OCI-LY3 (cell line): ENCODE results near the gene ADPGK.

Experiments
- H2AFZ ChIP-seq: fragments of 200-600, 300-600 bp; shearing (Covaris generic); 2 replicates; pipeline ENCODE4 v1.6.0; 2014; ENCODE audit warnings: antibody characterized with exemption, low read depth, low read length
- H3K27ac ChIP-seq: fragments of 200-600, 300-600 bp; sonication (generic); 2 replicates; pipeline ENCODE4 v1.5.1; 2014; ENCODE audit warnings: mild to moderate bottlenecking, low read length, moderate library complexity, mixed read lengths
- H3K27me3 ChIP-seq: fragments of 200-600, 300-600 bp; sonication (generic); 2 replicates; pipeline ENCODE4 v1.6.1; 2014; ENCODE audit warnings: low read depth, low read length, mixed read lengths
- H3K36me3 ChIP-seq: fragments of 200-600, 300-600 bp; sonication (generic); replicated peaks from 2 replicates; pipeline ENCODE3; 2014; ENCODE audit warnings: low read depth, low read length, mixed read lengths
- H3K4me1 ChIP-seq: fragments of 300-600, 200-600 bp; sonication (generic); 2 replicates; pipeline ENCODE4 v1.6.1; 2014; ENCODE audit warnings: low read length, mixed read lengths
- H3K4me2 ChIP-seq: fragments of 200-600, 300-600 bp; sonication (generic); 2 replicates; pipeline ENCODE4 v1.6.1; 2014; ENCODE audit warnings: low read length, mixed read lengths
- H3K4me3 ChIP-seq: fragments of 300-600, 200-600 bp; sonication (generic); 2 replicates; pipeline ENCODE4 v1.5.1; 2014; ENCODE audit warnings: antibody characterized with exemption, mild to moderate bottlenecking, low read length, moderate library complexity
- H3K79me2 ChIP-seq: fragments of 300-600, 200-600 bp; shearing (Covaris generic); 2 replicates; pipeline ENCODE4 v1.6.1; 2014; ENCODE audit warnings: mild to moderate bottlenecking, low read length, mixed read lengths
- H3K9ac ChIP-seq: fragments of 300-600, 200-600 bp; shearing (Covaris generic); 2 replicates; pipeline ENCODE4 v1.6.0; 2014; ENCODE audit warnings: mild to moderate bottlenecking, low read length, moderate library complexity
- H3K9me3 ChIP-seq: fragments of 200-600, 300-600 bp; shearing (Covaris generic); 2 replicates; pipeline ENCODE4 v1.6.1; 2014; ENCODE audit warnings: low read length, mixed read lengths; ENCODE audit not compliant: insufficient read depth
- H4K20me1 ChIP-seq: fragments of 200-600, 300-600 bp; sonication (generic); 2 replicates; pipeline ENCODE4 v1.6.1; 2016; ENCODE audit warnings: low read length, mixed read lengths; ENCODE audit not compliant: insufficient read depth
- EZH2phosphoT487 ChIP-seq: fragments of 200-600 bp; shearing (Covaris generic); IDR thresholded peaks from 2 replicates; pipeline ENCODE4 v1.6.1; 2018; ENCODE audit warnings: antibody characterized with exemption, mixed run types, low read depth
- TF ChIP-seq, protein P1 (sequence below): fragments of 200-600, 300-600 bp; sonication (generic); IDR thresholded peaks from 2 replicates; pipeline ENCODE4 v1.5.1; 2014; ENCODE audit warnings: antibody characterized with exemption, low read length, low read depth

Gene ADPGK

DNA sequence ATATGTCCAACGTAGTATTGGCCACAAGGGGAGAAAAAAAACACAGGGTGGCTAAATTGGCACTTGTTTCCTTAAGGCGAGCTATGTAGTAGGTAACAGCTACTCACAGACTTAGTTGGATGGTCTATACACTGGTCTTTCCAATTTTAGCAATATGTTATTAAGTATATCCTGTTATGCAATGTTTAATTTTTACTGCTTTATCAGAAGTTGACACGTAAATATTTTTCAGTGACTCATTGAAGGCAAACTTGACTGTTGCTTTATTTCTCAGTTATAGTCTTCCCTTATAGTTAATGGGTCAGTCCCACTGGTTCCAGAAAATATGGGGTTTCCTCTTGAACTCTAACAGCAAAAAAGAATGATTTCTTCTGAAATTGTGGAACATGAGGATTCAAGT is 46.5 kb downstream of the ADPGK start:
- H3K4me1 ChIP-seq = peaks cover 26% of the 10 kb centered on the region
- no peak overlapping the region for H3K4me3 ChIP-seq
- peaks cover 12% of the 10 kb centered on the region; the same call in 1 of the 2 replicates for H4K20me1 ChIP-seq
- no peaks in the 10 kb centered on the region for H3K9me3 ChIP-seq
- no peaks in the 10 kb centered on the region for H3K27me3 ChIP-seq
- no peak overlapping the region for H3K4me2 ChIP-seq
- TF ChIP-seq EZH2phosphoT487 = no peak
- TF ChIP-seq, protein P1, sequence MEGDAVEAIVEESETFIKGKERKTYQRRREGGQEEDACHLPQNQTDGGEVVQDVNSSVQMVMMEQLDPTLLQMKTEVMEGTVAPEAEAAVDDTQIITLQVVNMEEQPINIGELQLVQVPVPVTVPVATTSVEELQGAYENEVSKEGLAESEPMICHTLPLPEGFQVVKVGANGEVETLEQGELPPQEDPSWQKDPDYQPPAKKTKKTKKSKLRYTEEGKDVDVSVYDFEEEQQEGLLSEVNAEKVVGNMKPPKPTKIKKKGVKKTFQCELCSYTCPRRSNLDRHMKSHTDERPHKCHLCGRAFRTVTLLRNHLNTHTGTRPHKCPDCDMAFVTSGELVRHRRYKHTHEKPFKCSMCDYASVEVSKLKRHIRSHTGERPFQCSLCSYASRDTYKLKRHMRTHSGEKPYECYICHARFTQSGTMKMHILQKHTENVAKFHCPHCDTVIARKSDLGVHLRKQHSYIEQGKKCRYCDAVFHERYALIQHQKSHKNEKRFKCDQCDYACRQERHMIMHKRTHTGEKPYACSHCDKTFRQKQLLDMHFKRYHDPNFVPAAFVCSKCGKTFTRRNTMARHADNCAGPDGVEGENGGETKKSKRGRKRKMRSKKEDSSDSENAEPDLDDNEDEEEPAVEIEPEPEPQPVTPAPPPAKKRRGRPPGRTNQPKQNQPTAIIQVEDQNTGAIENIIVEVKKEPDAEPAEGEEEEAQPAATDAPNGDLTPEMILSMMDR = no peak
- H3K36me3 ChIP-seq = peaks cover 53% of the 10 kb centered on the region
- H3K79me2 ChIP-seq = no peaks in the 10 kb centered on the region; the same call in 1 of the 2 replicates
- H3K27ac ChIP-seq = no peak overlapping the region
- H3K9ac ChIP-seq = no peak overlapping the region
- H2AFZ ChIP-seq = no peak overlapping the region

DNA sequence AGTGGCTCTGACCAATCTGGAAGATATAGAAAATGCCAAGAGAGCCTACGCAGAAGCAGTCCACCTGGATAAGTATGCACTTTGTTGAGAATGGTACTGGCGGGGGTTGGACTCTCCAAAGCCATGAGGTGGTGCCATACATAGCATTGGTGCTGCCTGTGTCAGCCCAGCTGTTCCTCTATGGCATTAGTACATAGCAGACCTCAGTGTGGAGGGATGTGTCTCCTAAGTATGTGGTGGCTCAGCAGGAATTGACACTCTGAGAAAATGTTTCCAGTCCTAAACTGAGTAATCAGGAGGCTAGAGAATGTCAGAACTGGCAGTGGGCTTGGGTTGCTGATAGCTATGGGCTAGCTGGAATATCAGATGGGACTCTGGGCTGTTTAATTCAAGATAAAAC is 48.4 kb downstream of the ADPGK start:
- Histone ChIP-seq H3K4me3 (no peak overlapping the region), H3K9ac (no peak overlapping the region), H3K36me3 (peaks cover 46% of the 10 kb centered on the region), H3K27ac (no peak overlapping the region), H4K20me1 (peaks cover 7% of the 10 kb centered on the region; the same call in 1 of the 2 replicates), H3K27me3 (no peaks in the 10 kb centered on the region), H3K4me2 (no peak overlapping the region), H3K4me1 (peaks cover 15% of the 10 kb centered on the region), H2AFZ (no peak overlapping the region), H3K9me3 (no peaks in the 10 kb centered on the region), H3K79me2 (no peaks in the 10 kb centered on the region)
- TF ChIP-seq, protein P1 = no peak
- no peak for TF ChIP-seq EZH2phosphoT487

DNA sequence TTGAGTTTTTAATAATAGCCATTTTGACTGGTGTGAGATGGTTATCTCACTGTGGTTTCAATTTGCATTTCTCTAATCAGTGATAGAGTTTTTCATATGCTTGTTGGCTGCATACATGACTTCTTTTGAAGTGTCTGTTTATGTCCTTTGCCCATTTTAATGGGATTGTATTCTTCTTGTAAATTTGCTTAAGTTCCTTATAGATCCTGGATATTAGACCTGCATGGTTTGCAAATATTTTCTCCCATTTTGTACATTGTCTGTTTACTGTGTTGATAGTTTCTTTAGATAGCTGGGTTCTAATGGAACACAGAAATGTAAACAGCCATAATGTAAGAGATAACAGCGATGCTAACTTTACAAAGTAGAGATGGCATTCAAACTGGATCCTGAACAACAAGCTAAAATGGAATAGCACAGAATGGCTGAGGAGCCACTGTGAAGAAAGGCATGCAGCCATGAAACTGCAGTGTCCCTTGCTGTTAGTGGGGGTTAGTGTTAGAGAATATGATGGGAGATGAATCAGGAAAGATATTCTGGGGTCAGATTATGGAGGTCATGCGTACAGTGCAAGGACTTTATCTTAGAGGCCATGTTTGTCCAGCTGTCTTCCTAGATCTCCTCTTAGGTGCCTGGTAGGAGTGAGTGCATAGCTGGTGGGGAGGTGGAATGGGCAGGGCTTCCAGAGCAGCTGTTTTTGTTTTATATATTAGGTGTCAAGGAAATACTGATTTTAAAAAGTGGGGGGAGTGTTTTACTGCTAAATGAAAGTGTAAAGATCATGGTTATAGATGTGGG is 49.4 kb downstream of the ADPGK start:
- no peak for TF ChIP-seq EZH2phosphoT487
- TF ChIP-seq, protein P1 = no peak
- no peaks in the 10 kb centered on the region for H3K79me2 ChIP-seq

DNA sequence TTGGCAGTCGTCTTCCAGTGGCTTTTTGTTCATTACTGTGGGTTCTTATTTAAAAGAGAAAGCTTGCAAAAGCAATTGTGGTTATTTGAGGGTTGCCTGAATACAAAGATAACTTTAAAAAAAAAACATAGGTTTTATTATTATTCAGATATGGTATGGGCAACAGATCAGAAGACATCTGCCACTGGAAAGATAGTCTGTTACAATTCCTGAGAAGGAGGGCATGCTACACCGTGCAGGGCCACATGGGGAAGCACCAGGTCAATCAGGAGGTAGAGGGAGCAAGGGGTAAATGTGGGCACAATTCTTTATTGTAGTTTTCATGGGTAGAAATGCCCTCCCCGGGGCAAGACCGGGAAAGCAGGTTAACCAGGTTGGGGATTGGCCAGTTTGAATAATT is 51.0 kb downstream of the ADPGK start:
- TF ChIP-seq EZH2phosphoT487 = no peak
- TF ChIP-seq, protein P1 = no peak
- Histone ChIP-seq H3K9ac (no peak overlapping the region), H3K27me3 (no peaks in the 10 kb centered on the region), H3K36me3 (peaks cover 24% of the 10 kb centered on the region), H2AFZ (no peak overlapping the region), H4K20me1 (0 out of 2 replicates have a peak, but pooled peaks cover 3% of the 10 kb centered on the region), H3K79me2 (no peaks in the 10 kb centered on the region), H3K4me3 (no peak overlapping the region), H3K27ac (no peak overlapping the region), H3K9me3 (no peaks in the 10 kb centered on the region), H3K4me1 (no peaks in the 10 kb centered on the region), H3K4me2 (no peak overlapping the region)

More for the DNA sequence above, 49.4 kb downstream of the ADPGK start:
- no peak overlapping the region for H3K4me2 ChIP-seq
- H3K27ac ChIP-seq = no peak overlapping the region
- H2AFZ ChIP-seq = no peak overlapping the region
- H3K9me3 ChIP-seq = no peaks in the 10 kb centered on the region
- H3K27me3 ChIP-seq = no peaks in the 10 kb centered on the region
- H3K4me3 ChIP-seq = no peak overlapping the region
- H4K20me1 ChIP-seq = 0 out of 2 replicates have a peak, but pooled peaks cover 3% of the 10 kb centered on the region
- no peak overlapping the region for H3K9ac ChIP-seq
- peaks cover 5% of the 10 kb centered on the region; the same call in 1 of the 2 replicates for H3K4me1 ChIP-seq
- H3K36me3 ChIP-seq = peaks cover 37% of the 10 kb centered on the region
